Measurements from ENCODE around the gene NR5A2. TPM values are rescaled to one million over a fixed set of nuclear protein-coding genes. Genes with fewer than 3 reads are reported as not detected.

The NR5A2 gene
- total RNA-seq, 1 experiment from 2014 or later: 4.7 TPM

DNA sequence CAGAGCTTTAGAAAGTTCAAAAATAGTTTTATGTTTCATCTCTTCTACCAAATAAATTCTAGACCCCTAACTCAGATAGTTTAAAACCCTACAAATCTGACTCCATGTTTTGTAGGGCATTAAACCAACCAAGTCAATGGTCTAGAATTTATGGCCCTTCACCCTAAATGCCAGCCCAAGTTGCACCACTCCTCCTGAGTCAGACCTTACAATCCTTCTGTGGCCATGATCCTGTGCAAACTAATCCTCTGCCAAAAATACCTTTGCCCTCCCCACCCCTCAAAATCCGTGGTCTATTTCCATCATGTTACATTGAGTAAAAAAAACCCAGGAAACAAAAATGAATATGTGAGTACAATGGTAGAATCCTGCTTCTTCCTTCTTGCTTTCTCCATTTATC is 179.3 kb downstream of the NR5A2 start:
- Histone ChIP-seq H3K4ac (ENCODE audit: low read depth, low read length) (no peak overlapping the region), H3K14ac (ENCODE audit: insufficient read depth, low read length) (no peak overlapping the region), H3K18ac (ENCODE audit: insufficient read length, low read depth, low read length) (no peak overlapping the region), H4K8ac (replicated peaks; ENCODE audit: insufficient read length, low read depth, low read length) (no peak overlapping the region), H3K23me2 (ENCODE audit: insufficient read length, low read depth, low read length, poor library complexity, severe bottlenecking) (no peaks in the 10 kb centered on the region), H2BK15ac (ENCODE audit: low read depth, low read length) (no peak overlapping the region), H3K4me1 (ENCODE audit: insufficient read depth, low read length) (no peaks in the 10 kb centered on the region), H4K5ac (ENCODE audit: insufficient read length, low read depth, low read length) (no peak overlapping the region), H3K9me3 (ENCODE audit: control insufficient read depth, low read depth, low read length) (no peaks in the 10 kb centered on the region), H4K20me1 (ENCODE audit: control insufficient read depth, insufficient read depth, insufficient read length) (no peaks in the 10 kb centered on the region), H3K79me1 (ENCODE audit: insufficient read depth, low read depth, low read length, poor library complexity, severe bottlenecking) (no peaks in the 10 kb centered on the region), H2BK5ac (ENCODE audit: insufficient read length, low read length) (no peak overlapping the region), H3K27ac (ENCODE audit: insufficient read length, low read depth, low read length) (no peak overlapping the region), H2AK5ac (ENCODE audit: insufficient read length, low read length) (no peak overlapping the region), H3T11ph (ENCODE audit: low read length) (no peak overlapping the region), H2BK20ac (ENCODE audit: low read depth, low read length, poor library complexity, severe bottlenecking) (no peak overlapping the region), H3K56ac (ENCODE audit: insufficient read length, low read depth, low read length) (no peak overlapping the region), H3K79me2 (ENCODE audit: insufficient read depth, low read length) (no peaks in the 10 kb centered on the region), H3K9ac (ENCODE audit: extremely low read depth, insufficient read length, low read length) (no peak overlapping the region), H3K27me3 (ENCODE audit: insufficient read depth, low read length) (no peaks in the 10 kb centered on the region), H3K23ac (ENCODE audit: insufficient read length, low read depth, low read length) (no peak overlapping the region), H3K4me2 (ENCODE audit: insufficient read depth, insufficient read length, low read length) (no peak overlapping the region), H2BK12ac (ENCODE audit: insufficient read length, low read depth, low read length) (no peak overlapping the region), H4K91ac (ENCODE audit: insufficient read length, low read depth, low read length) (no peak overlapping the region), H2AFZ (ENCODE audit: low read length) (no peak overlapping the region), H2BK120ac (ENCODE audit: low read depth, low read length, poor library complexity, severe bottlenecking) (no peak overlapping the region)
- Mint-ChIP-seq H3K36me3 (ENCODE audit: insufficient read depth in 1 of 3, low read depth in 3 of 3) (no peaks in the 10 kb centered on the region), H3K27me3 (ENCODE audit: low read depth) (no peaks in the 10 kb centered on the region; the same call in 1 of the 2 replicates), H3K27ac (no peak overlapping the region), H3K4me3 (no peak overlapping the region), H3K9me3 (no peaks in the 10 kb centered on the region), H3K4me1 (no peaks in the 10 kb centered on the region)
- no peak for DNase-seq
- no CpG with 5 or more reads among the region's 1 CpG for WGBS (ENCODE audit: extremely low coverage, insufficient read length, low lambda C conversion rate)
- TF ChIP-seq, protein P1, sequence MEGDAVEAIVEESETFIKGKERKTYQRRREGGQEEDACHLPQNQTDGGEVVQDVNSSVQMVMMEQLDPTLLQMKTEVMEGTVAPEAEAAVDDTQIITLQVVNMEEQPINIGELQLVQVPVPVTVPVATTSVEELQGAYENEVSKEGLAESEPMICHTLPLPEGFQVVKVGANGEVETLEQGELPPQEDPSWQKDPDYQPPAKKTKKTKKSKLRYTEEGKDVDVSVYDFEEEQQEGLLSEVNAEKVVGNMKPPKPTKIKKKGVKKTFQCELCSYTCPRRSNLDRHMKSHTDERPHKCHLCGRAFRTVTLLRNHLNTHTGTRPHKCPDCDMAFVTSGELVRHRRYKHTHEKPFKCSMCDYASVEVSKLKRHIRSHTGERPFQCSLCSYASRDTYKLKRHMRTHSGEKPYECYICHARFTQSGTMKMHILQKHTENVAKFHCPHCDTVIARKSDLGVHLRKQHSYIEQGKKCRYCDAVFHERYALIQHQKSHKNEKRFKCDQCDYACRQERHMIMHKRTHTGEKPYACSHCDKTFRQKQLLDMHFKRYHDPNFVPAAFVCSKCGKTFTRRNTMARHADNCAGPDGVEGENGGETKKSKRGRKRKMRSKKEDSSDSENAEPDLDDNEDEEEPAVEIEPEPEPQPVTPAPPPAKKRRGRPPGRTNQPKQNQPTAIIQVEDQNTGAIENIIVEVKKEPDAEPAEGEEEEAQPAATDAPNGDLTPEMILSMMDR (conservative IDR thresholded peaks at IDR 0.05): no peak

Measured in H9 (cell line).